ENCODE data around the gene ATXN8OS.
"Not testable (repeated sequence)": the region's sequence is repeated elsewhere in the genome, so short reads cannot be mapped to it uniquely, and the experiment has no call there.

Gene ATXN8OS

GRCh38 chr13:70107498-70108281 is at the start of gene ATXN8OS:
Gene ATXN8OS (plus strand): TSS chr13:70107826.
- DNase-seq (ENCODE audit: low read depth), result no peak

DNA sequence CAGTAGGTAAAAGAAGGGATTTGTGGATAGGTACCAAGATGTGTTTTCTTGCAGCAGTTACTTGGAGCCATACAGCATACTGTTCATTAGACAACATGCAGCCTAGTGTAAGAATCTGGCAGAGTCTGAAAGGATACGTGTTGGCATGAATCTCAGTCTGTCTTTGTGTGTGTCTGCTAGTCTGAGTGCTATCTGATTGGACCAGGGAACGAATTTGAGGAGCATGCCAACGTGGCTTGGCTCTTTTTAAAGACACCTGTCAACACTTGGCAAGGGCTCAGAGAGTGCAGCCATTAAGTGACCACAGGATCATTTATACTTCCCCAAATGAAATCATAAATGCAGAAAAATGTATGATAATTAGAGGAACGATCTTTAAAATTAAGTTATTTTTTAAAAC is 27.6 kb upstream of the ATXN8OS start:
- no peak for DNase-seq (ENCODE audit: low read depth)

- DNase-seq (ENCODE audit: low read depth), result no peak
These were observed 20.4 kb upstream of the ATXN8OS start for GRCh38 chr13:70087247-70087646.

GRCh38 chr13:70088926-70089325 is 18.7 kb upstream of the ATXN8OS start:
- no peak for DNase-seq (ENCODE audit: low read depth)

DNA sequence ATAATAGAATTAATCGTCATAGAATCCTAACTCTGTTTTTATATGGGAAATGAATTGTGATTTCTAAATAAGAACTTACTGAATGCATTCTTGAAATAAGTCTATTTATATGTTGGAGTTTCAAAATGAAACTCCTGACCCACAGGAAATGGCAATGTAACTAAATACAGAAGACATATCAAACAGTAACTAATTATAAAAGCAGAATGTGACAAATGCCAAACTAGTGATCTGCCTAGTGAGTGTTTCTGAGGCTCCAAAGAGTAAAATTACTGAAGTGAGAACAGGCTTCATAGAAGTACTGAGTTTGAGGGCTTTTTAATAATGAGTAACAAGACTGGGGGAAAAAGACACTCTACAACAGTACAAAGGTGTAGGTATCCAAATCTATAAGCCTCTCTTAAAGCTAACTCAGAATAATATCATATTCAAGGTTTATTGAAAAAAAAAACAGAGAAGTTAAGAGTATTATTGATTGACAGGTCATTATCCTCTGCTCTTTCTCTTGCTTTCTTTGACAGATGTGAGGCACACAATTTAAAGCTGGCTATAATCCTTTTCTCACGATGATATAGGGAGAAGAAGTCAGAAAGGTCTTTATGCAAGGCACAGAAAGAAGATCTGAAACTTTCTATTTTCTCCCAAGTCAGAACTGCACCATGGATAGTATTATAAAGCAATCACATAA is 17.4 kb upstream of the ATXN8OS start:
- no peak for DNase-seq (ENCODE audit: low read depth)

GRCh38 chr13:70098669-70099068 is 9.0 kb upstream of the ATXN8OS start:
- no peak for DNase-seq (ENCODE audit: low read depth)

GRCh38 chr13:70104481-70104880 is 3.1 kb upstream of the ATXN8OS start:
- no peak for DNase-seq (ENCODE audit: low read depth)

- no peak for DNase-seq (ENCODE audit: low read depth)
These were observed 515 bp upstream of the ATXN8OS start for GRCh38 chr13:70107125-70107497.

DNA sequence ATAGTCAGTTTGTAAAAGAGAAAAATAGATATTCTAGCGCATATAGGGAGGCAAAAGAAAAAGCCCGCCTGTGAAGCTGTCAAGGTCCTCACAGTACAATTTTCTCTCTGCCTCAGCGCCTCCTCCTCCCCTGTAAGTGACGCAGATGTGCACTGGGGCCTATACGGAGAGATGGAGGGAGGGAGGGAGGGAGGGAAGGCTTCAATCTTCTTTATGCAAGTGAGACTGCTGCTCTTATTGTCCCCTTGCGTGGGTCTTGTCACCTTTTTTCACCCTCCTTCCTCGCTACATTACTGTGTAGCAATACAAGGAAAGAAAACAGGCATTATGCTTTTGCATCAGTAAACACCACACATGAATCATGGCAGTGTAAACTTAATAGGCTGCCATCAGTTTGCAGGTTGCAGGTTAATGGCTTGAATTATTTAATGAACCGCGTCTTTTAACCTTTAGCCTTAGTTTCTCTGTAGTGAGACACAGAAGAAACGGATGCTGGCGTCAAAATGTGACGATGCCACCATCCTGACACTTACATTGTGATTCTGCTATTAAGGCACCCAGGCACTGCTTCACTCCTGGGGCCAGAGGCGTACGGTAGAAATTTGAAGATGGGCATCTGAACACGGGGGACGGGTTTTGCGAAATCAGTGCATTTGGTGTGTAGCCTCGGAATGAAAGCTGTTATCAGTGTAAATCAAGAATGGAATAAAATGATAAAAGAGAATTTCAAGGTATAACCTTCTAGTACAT is 905 bp downstream of the ATXN8OS start, which contains the start of gene KLHL1:
Gene KLHL1 (minus strand): TSS at position 97 of the 750 bp plus-strand sequence. CDS start 753 bp downstream, outside the sequence.
- no peak for DNase-seq (ENCODE audit: low read depth)

GRCh38 chr13:70117338-70117905 is 9.8 kb downstream of the ATXN8OS start:
- DNase-seq (ENCODE audit: low read depth), result no peak

GRCh38 chr13:70125693-70126092 is 18.1 kb downstream of the ATXN8OS start:
- no peak for DNase-seq (ENCODE audit: low read depth)

DNA sequence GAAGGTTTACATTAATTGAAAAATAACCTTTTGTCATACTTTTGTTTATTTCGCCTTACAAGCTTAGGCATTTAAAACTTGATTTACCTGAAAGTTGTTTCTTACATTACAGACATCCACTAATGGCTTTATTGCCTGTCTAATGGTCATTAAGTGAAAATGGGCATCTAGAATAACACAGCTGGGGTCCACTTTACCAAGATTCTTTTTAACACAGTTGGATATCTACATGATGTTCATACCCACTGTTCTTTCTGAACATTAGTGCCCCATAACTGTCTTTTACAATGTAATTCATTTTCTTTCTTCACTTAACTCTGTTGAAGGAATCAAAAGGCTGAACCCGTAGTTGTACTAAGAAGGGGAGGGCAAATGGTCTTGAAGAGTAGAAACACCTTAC is 20.5 kb downstream of the ATXN8OS start:
- DNase-seq (ENCODE audit: low read depth), result no peak

DNA sequence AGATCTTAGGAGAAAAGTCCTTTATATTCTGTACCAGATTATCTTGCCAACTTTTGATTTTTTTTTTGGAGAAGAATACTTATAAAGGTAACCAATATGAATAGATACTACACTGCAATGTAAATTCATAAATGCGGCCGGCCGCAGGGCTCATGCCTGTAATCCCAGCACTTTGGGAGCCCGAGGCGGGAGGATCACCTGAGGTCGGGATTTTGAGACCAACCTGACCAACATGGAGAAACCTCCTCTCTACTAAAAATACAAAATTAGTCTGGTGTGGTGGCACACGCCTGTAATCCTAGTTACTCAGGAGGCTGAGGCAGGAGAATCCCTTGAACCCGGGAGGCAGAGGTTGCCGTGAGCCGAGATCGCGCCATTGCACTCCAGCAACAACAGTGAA is 35.0 kb downstream of the ATXN8OS start:
- DNase-seq (ENCODE audit: low read depth), result not testable (repeated sequence)

DNA sequence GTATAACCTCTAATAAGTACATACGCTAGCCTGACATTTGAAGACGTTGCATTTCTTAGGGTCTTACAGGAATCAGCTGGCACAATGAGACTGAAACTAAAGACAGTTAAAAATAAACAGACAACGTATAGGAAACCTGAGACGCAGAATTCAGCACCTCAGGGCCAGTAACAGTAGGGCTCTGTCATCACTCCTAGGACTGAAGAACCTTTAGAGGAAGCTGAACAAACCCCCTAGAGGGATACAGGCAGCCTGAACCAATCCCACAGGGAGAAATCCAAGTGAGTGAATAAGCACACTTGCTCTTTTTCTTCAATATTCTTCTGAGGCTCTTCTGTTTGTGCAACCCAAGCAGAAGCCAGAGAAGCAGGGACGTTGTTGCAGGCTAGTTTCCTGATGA is 54.5 kb downstream of the ATXN8OS start:
- no peak for DNase-seq (ENCODE audit: low read depth)

DNA sequence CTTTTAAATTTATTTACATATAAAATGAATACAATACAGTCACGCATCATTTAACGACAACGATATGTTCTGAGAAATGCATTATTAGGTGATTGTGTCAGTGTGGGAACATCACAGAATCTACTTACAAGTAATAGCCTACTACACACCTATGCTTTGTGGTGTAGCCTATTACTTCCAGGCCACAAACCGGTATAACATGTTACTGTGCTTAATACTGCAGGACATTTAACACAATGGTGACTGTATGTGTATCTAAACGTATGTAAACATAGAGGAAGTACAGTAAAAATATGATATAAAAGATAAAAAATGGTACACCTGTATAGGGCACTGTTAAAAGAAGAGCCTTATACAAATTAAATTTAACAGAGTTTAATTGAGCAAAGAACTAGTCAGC is 63.1 kb downstream of the ATXN8OS start:
- DNase-seq (ENCODE audit: low read depth), result no peak

GRCh38 chr13:70171151-70171550 is 63.5 kb downstream of the ATXN8OS start:
- DNase-seq (ENCODE audit: low read depth), result no peak

DNA sequence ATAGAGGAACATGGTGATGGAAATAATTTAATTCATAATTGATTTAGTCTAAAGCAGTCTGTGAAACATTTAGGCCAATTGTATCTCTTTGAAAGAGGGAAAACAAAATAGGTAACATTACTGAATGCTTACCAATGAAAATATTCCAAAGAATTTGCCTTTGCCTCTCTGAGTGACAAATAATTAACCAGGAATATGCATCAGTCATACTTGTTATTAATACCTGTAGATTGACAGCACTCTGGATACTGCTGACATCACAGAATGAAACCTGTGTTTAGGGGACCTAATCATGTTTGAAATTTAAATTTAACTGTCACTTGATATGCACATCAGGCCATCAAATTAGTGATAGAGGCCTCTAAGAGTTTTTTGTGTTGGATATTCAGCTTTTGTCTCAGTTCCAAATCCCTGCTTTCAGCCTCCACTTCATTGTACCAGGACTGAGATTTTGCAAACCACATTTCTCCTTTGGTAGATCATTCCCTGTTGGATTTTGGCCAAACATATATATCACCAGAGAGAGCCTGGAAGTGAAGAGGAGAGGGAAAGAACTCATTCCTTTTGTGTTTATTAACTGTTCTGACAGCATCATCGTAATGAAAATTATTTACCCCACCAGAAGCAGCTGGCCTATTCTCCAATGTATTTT is 65.4 kb downstream of the ATXN8OS start:
- DNase-seq (ENCODE audit: low read depth), result no peak

- DNase-seq (ENCODE audit: low read depth), result no peak
These were observed 66.0 kb downstream of the ATXN8OS start for GRCh38 chr13:70173598-70173959.

- DNase-seq (ENCODE audit: low read depth), result no peak
These were observed 70.7 kb downstream of the ATXN8OS start for GRCh38 chr13:70178346-70178745.

Measured in stimulated activated CD8-positive, alpha-beta memory T cell treated with anti-CD3 and anti-CD28 coated beads, Interleukin-12 subunit alpha, Interleukin-12 subunit beta, amount 100 ng/mL, for 4 hours (primary cell).